ENCODE measurements around the gene PHTF1. TPM values are rescaled to one million over a fixed set of nuclear protein-coding genes. Genes with fewer than 3 reads are reported as not detected.

PHTF1 gene
- total RNA-seq (1 to 10 TPM; 7.7 to 9.9 TPM), polyA plus RNA-seq (1 to 10 TPM; 1.9 to 4.3 (median 3.1) TPM), total RNA-seq (4.4 to 15.1 (median 13.5) reads per million in 6 experiments)

DNA sequence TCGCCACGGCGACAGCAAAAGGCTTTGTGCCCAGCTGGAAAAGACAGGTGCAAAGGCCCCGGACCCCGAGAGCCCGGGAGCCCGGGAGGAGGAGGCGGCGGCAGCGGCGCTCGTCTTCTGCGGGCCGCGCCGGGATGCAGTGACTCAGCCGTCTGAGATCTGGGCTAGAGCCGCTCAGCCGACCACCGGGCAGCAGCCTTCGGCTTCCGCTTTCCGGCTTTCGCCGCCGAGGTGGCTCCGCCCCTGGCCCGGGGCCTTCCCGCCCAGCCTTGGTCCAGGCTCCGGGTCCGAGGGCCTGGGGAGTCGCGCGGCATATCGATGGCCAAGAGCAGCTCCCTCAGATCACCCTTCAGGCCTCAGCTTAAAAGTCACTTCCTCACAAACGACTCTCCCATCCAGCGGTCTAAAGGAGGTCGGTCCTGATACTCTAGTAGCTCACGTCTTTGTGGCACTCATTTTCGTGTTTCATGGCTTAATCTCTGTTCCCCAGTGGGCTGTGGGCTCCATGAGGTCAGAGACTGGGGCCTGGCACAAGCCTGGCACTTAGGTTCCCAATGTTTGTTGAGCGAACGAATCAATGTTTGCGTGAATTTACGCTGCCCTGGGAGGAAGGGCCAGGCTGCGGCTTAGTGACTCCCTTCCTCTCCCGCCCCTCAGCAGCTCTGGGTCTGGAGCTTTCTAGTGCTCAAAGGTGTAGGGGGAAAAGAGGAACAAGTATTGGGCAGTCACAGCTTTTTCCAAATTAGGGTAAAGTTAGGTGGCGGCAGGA is at the start of gene PHTF1:
Gene PHTF1 (minus strand): TSS at position 154 of the 769 bp plus-strand sequence. CDS start 783 bp downstream, outside the sequence.
- Mint-ChIP-seq H3K36me3 (peaks cover 0 to 13% (median 0%) of the 10 kb centered on the region in 3 donors), H3K9me3 (no peaks in the 10 kb centered on the region), H3K27me3 (no peaks in the 10 kb centered on the region), H3K4me3 (peak within 1 kb of the TSS; percentile 87 to 97 (median 94)), H3K27ac (peak within 1 kb of the TSS; percentile 89 to 95 (median 92)), H3K4me1 (peaks cover 5 to 29% (median 16%) of the 10 kb centered on the region in 4 donors)
- ATAC-seq = peak; percentile 58 to 73
- POLR2A ChIA-PET = interaction anchor here (0.6 to 3.5 kb wide), 10 partner anchors 9 to 176 kb away, joined by 3 to 44 read pairs (median 5); partner anchors contain the start of genes AP4B1 and RSBN1
- peak; percentile 3 to 69 (median 36) for DNase-seq

DNA sequence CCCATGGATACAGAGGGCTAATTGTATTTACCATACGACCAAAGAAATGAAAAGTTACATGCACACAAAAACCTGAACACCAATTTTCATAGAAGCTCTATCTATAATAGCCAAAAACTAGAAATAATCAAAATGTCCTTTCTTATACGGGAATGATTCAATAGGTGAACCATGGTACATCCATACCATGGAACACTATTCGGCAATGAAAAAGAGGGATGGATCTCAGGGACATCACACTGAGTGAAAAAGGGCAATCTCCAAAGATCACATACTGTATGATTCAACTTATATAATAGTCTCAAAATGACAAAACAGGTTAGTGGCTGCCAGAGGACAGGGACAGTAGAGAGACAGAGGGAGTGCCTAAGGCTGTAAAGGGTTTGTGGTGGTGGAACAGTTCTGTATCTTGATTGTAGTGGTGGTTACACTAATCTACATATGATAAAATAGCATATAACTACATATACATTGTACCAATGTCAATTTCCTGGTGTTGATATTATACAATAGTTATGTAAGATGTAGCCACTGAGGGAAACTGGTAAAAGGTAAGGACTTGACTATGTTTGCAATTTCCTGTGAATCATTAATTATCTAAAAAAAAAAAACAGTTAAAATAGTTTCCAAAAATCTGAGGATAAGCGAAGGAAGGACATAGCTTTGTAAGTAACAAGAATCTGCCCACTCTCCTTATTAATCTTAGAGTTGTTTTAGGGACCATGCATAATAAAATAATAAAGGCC is 49.3 kb upstream of the PHTF1 start:
- peaks cover 19 to 78% (median 60%) of the 10 kb centered on the region in 4 donors for H3K4me1 Mint-ChIP-seq
- POLR2A ChIA-PET = no interaction called here
- ATAC-seq (no peak), DNase-seq (no peak)
- H3K9me3 Mint-ChIP-seq = no peaks in the 10 kb centered on the region
- peaks cover 0 to 28% (median 6%) of the 10 kb centered on the region in 3 donors for H3K36me3 Mint-ChIP-seq
- no peaks in the 10 kb centered on the region for H3K27me3 Mint-ChIP-seq
- H3K27ac Mint-ChIP-seq = peak overlapping the region in 8 of 10 donors; percentile 25 to 61 (median 47)
- H3K4me3 Mint-ChIP-seq = peak overlapping the region; percentile 9 to 99 (median 70)

DNA sequence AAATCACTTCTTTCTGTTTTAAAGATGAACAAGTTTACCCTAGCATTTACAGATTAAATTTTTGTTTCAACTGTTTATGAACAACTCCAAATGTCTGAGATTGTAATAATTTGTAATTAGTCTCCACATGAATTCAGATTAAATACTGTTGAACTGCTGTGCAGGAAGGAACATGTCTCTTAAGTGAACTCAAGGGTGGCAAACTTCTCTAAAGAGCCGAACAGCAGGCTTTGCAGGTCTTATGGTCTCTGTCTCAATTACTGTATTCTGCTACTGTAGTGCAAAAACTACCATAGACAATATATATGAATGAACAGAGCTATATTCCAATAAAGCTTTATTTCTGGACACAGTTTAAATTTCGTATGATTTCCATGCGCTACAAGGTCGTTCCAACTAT is 46.4 kb upstream of the PHTF1 start:
- H3K27me3 Mint-ChIP-seq = no peaks in the 10 kb centered on the region
- ATAC-seq = no peak
- H3K9me3 Mint-ChIP-seq = no peaks in the 10 kb centered on the region
- no peak for DNase-seq
- peaks cover 32 to 88% (median 83%) of the 10 kb centered on the region in 4 donors for H3K4me1 Mint-ChIP-seq
- peak overlapping the region in 5 of 10 donors; percentile 8 to 55 (median 25) for H3K4me3 Mint-ChIP-seq
- H3K27ac Mint-ChIP-seq = peak overlapping the region in 4 of 10 donors; percentile 28 to 79 (median 42)
- H3K36me3 Mint-ChIP-seq = peaks cover 0 to 40% (median 6%) of the 10 kb centered on the region in 3 donors
- POLR2A ChIA-PET = interaction anchor here (0.9 kb wide), 1 partner anchor 19 kb away, joined by 3 read pairs; no protein-coding TSS in a partner anchor

DNA sequence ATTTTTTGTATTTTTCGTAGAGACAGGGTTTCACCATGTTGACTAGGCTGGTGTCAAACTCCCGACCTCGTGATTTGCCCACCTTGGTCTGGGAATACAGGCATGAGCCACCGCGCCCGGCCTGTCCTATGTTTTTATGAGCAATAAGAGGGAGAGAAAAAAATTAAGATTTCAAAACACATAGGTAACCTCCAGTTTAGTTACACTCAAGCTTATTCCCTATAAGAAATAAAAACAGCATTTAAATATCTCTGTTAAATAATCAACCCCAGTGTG is 45.9 kb upstream of the PHTF1 start:
- ATAC-seq (no peak), DNase-seq (no peak)
- Mint-ChIP-seq H3K4me1 (peaks cover 30 to 90% (median 82%) of the 10 kb centered on the region in 4 donors), H3K27me3 (no peaks in the 10 kb centered on the region), H3K27ac (peak overlapping the region in 5 of 10 donors; percentile 25 to 70 (median 32)), H3K4me3 (peak overlapping the region in 6 of 10 donors; percentile 25 to 55 (median 42)), H3K36me3 (peaks cover 0 to 40% (median 6%) of the 10 kb centered on the region in 3 donors), H3K9me3 (no peaks in the 10 kb centered on the region)
- POLR2A ChIA-PET = interaction anchor here (0.9 kb wide), 1 partner anchor 19 kb away, joined by 3 read pairs; no protein-coding TSS in a partner anchor

DNA sequence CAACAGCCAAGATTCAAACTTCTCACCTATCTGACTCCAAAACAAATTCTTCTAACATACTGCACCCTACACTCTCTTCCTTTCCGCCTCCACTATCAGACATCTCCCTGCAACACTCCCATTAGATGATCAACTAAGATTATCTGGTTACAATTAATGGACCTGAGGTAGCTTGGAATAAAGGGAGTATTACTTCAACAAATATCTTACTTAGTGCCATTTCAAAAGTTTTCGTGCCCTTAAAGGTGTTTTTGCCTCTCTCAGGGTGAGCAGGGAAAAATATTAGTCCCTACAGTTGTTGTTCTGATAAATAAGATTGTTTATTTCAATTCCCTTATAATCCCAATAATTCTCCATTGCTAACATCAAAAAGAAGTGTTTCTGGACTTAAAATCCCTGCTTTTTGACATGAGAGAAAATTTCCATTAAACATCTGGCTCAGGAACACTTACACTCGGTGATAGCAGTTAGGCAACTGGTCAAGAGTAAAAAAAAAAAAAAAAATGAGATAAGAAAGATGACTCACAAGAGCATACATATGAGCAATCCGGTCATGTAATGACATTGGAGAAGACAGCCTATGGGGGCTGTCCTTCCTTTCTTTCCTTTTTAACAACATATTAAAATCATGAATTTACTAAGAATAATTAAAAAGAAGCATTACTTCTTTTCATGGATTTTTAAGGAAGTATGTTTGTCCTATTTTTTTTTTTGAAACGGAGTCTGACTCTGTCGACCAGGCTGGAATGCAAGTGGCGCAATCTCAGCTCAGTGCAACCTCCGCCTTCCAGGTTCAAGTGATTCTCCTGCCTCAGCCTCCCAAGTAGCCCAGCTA is 45.4 kb upstream of the PHTF1 start:
- H3K27me3 Mint-ChIP-seq = no peaks in the 10 kb centered on the region
- peaks cover 28 to 89% (median 77%) of the 10 kb centered on the region in 4 donors for H3K4me1 Mint-ChIP-seq
- no peak for ATAC-seq
- H3K36me3 Mint-ChIP-seq = peaks cover 0 to 40% (median 6%) of the 10 kb centered on the region in 3 donors
- peak overlapping the region in 3 of 10 donors; percentile 25 to 70 (median 30) for H3K27ac Mint-ChIP-seq
- no peak for DNase-seq
- POLR2A ChIA-PET = interaction anchor here (0.9 kb wide), 1 partner anchor 18 kb away, joined by 3 read pairs; no protein-coding TSS in a partner anchor
- no peaks in the 10 kb centered on the region for H3K9me3 Mint-ChIP-seq
- peak overlapping the region in 7 of 10 donors; percentile 7 to 55 (median 41) for H3K4me3 Mint-ChIP-seq

DNA sequence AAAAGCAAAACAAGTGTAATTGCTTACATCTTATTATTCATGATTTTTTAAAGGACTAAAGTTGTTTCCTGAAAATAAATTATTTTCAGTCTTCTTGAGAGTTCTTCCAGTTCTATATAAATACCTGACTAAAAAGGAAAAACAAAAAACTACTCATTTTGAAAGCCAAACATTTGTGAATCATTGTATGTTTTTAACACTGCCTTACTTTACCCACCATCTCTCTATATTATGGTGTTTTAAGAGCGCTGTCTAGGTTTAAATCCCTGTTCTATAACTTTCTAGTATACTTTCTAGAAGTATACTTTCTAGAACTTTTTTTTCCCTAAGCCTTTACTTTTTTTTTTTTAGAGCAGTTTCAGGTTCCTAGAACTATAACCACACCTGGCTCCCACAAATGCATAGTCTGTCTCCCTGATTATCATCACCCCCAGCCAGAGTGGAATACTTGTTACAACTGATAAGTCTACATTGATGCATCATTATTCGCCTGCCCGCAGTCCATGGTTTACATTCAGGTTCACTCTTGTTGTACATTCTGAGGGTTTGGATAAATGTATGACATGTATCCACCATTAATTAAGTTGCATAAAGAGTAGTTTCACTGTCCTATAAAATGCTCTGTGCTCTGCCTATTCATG is 43.2 kb upstream of the PHTF1 start:
- H3K4me3 Mint-ChIP-seq = peak overlapping the region in 4 of 10 donors; percentile 5 to 30 (median 18)
- peaks cover 2 to 38% (median 5%) of the 10 kb centered on the region in 3 donors for H3K36me3 Mint-ChIP-seq
- peak overlapping the region in 3 of 10 donors; percentile 30 to 66 (median 50) for H3K27ac Mint-ChIP-seq
- H3K9me3 Mint-ChIP-seq = no peaks in the 10 kb centered on the region
- POLR2A ChIA-PET = interaction anchor here (1.3 kb wide), 1 partner anchor 9 kb away, joined by 8 read pairs; the partner anchor contains the start of gene RSBN1
- peaks cover 28 to 82% (median 72%) of the 10 kb centered on the region in 4 donors for H3K4me1 Mint-ChIP-seq
- no peak for DNase-seq
- no peak for ATAC-seq
- H3K27me3 Mint-ChIP-seq = no peaks in the 10 kb centered on the region

DNA sequence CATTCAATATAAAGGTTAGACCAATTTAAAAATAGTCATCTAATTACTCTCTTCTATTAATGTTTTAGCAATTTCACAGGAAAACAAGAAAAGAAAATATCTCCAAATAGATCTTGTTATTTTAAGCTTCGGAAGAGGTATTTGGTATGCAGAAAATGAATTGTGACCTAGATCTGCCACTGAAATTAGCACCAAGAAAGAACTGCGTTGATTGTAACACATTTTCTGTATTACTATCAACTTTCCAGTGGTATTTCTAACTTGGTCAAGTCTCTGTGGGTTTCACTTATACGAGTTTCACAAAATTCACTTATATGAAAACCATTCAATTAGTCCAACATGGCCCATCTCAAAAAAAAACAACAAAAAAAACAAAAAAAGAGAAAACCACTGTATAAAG is 41.2 kb upstream of the PHTF1 start:
- peak overlapping the region in 2 of 10 donors; percentile 13 to 24 for H3K4me3 Mint-ChIP-seq
- H3K36me3 Mint-ChIP-seq = peaks cover 6 to 41% (median 13%) of the 10 kb centered on the region in 3 donors
- peaks cover 26 to 77% (median 60%) of the 10 kb centered on the region in 4 donors for H3K4me1 Mint-ChIP-seq
- peak overlapping the region in 7 of 10 donors; percentile 23 to 83 (median 68) for H3K27ac Mint-ChIP-seq
- POLR2A ChIA-PET = no interaction called here
- no peaks in the 10 kb centered on the region for H3K27me3 Mint-ChIP-seq
- DNase-seq (no peak), ATAC-seq (no peak)
- no peaks in the 10 kb centered on the region for H3K9me3 Mint-ChIP-seq

DNA sequence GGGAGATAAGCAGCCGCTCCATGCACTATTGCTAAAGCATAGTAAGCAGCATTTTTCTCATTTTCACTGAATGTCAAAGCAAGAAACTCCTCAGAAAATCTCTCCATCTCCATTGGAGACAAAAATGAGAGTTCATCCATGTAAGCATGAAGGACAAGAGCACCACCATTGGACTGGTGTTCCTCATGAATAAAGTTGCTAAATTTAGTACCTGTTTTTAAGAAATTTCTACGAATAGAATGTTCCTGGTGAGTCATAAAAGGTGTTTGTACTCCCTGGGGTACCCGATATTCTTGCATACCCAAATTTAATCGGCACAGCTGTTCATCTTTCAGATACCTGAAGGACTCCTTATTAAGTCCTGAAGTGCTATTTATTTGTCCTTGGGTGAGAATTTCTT is 38.2 kb upstream of the PHTF1 start:
- no peak for ATAC-seq
- POLR2A ChIA-PET = no interaction called here
- no peak overlapping the region for H3K4me3 Mint-ChIP-seq
- H3K4me1 Mint-ChIP-seq = peaks cover 24 to 67% (median 55%) of the 10 kb centered on the region in 4 donors
- H3K27me3 Mint-ChIP-seq = no peaks in the 10 kb centered on the region
- peaks cover 18 to 51% (median 22%) of the 10 kb centered on the region in 3 donors for H3K36me3 Mint-ChIP-seq
- DNase-seq = no peak
- no peaks in the 10 kb centered on the region for H3K9me3 Mint-ChIP-seq
- H3K27ac Mint-ChIP-seq = peak overlapping the region in 5 of 10 donors; percentile 22 to 67 (median 29)

DNA sequence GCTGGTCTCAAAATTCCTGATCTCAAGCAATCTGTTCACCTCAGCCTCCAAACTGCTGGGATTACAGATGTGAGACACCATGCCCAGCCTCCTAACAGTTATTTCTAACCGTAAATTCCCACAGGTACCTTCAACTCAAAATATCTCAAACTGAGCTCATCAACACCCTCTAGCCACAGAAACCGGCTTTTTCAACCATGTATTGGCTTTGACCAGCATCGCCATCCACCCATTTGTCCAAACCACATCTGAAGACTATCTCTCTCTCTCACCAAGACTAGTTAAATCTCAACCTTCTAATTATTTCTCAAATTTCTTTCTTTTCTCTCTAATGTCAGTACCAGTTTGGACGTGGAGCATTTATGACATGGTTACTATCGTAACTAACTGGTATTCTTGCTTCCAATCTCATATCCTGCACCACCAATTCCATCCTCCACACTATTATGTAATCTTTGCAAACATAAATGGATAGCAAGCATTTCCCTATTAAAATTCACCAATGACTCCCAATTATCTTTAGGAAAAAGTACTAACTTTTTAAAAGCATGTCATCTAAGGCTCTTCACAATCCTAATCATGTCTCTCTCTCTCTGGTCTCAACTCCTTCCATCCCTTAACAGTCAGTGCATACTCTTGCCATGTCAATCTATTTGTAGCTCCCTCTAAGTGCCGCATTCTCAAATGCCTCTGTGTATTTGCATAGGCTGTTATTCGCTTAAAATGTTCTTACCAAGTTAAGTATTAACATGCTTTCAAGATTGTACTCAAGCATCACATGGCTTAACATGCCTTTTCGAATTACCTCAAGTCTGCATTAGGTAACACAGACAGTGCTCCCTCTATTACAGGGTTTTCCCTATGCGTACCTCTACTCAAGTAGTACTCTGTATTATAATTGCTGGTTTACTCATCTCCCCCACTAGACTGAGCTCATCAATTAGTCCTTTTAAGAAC is 34.9 kb upstream of the PHTF1 start:
- peak overlapping the region in 9 of 10 donors; percentile 14 to 88 (median 70) for H3K27ac Mint-ChIP-seq
- no peak overlapping the region for H3K4me3 Mint-ChIP-seq
- peaks cover 18 to 64% (median 33%) of the 10 kb centered on the region in 3 donors for H3K36me3 Mint-ChIP-seq
- ATAC-seq (no peak), DNase-seq (no peak)
- no peaks in the 10 kb centered on the region for H3K9me3 Mint-ChIP-seq
- POLR2A ChIA-PET = interaction anchor here (0.6 to 0.7 kb wide), 3 partner anchors 30 to 97 kb away, joined by 3 to 5 read pairs (median 3); no protein-coding TSS in a partner anchor
- H3K27me3 Mint-ChIP-seq = no peaks in the 10 kb centered on the region
- peaks cover 35 to 71% (median 61%) of the 10 kb centered on the region in 4 donors for H3K4me1 Mint-ChIP-seq

DNA sequence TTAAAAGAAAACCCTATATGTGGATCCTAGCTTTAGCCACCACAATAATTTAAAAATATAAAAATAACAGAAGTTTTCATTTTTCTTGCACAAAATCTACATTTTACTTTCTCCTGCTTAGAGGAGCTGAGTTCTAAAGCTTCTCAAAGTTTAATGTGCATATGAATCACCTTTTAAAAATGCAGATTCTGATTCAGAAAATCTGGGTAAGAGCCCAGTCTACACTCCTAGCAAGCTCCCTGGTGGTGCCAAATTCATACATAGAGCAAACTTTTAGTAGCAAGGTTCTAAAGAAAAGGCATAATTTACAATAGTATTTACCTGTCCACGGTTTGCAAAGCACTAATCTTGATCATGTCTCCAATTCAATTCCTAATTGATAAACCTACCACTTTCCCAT is 33.7 kb upstream of the PHTF1 start:
- Mint-ChIP-seq H3K36me3 (peaks cover 18 to 67% (median 34%) of the 10 kb centered on the region in 3 donors), H3K4me3 (peak overlapping the region in 2 of 10 donors; percentile 30 to 50), H3K4me1 (peaks cover 33 to 68% (median 64%) of the 10 kb centered on the region in 4 donors), H3K9me3 (no peaks in the 10 kb centered on the region), H3K27me3 (no peaks in the 10 kb centered on the region), H3K27ac (peak overlapping the region in 9 of 10 donors; percentile 30 to 93 (median 70))
- POLR2A ChIA-PET = no interaction called here
- ATAC-seq (peak; percentile 18 to 31), DNase-seq (no peak)
